Esophagus muscularis mucosa (tissue), 3 donors: ENCODE measurements around the gene RBMS3.

Experiments
- POLR2A ChIP-seq: fragments of 450-650 bp; IDR thresholded peaks from one replicate; pipeline ENCODE4 v1.6.1; 2017; ENCODE audit warnings: antibody characterized with exemption, moderate library complexity, mild to moderate bottlenecking, low read depth
- TF ChIP-seq, protein P1 (sequence below), 3 experiments: fragments of 200-600 bp in 2 of 3; fragments of 450-650 bp in 1 of 3; sonication (generic) in 2 of 3; IDR thresholded peaks; one replicate each; pipeline ENCODE4 v1.5.1; 2017 to 2019; ENCODE audit warnings: antibody characterized with exemption in 3 of 3, mild to moderate bottlenecking in 2 of 3, moderate library complexity in 1 of 3

DNA sequence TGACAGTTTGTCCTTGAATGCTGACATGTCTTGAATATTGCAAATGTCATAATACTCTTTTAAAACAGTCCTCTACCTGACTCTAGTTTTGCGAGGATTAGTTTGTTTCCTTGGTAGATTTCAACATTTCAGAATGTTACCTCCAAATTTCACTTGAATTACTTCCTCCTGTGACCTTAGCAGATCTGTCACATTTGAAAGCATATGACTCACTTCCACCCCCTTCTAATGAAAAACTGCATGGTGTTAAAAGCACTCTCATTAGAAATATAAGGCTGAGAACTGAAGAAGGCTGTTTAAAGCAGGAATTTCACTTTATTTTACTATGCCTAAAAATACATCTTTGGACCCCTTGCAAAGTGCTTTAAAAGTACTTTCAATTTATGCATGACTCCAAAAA, 726.8 kb downstream of the RBMS3 start:
- TF ChIP-seq POLR2A, result no peak
- TF ChIP-seq, protein P1, sequence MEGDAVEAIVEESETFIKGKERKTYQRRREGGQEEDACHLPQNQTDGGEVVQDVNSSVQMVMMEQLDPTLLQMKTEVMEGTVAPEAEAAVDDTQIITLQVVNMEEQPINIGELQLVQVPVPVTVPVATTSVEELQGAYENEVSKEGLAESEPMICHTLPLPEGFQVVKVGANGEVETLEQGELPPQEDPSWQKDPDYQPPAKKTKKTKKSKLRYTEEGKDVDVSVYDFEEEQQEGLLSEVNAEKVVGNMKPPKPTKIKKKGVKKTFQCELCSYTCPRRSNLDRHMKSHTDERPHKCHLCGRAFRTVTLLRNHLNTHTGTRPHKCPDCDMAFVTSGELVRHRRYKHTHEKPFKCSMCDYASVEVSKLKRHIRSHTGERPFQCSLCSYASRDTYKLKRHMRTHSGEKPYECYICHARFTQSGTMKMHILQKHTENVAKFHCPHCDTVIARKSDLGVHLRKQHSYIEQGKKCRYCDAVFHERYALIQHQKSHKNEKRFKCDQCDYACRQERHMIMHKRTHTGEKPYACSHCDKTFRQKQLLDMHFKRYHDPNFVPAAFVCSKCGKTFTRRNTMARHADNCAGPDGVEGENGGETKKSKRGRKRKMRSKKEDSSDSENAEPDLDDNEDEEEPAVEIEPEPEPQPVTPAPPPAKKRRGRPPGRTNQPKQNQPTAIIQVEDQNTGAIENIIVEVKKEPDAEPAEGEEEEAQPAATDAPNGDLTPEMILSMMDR (IDR thresholded peaks at IDR 0.05), result no peak
